NCI-H1694 (cell line): ENCODE measurements around the gene COBLL1.
A peak's percentile ranks its signal among the peaks of the same experiment; 100 is the strongest.

ENCODE experiments used
- DNase-seq: peaks from one replicate; lab custom pipeline; 2025; lab: John Stamatoyannopoulos, UW

COBLL1 gene

GRCh38 chr2:164677733-164678132 lies 163.9 kb downstream of the COBLL1 start:
- no peak for DNase-seq

- no peak for DNase-seq
Measured at GRCh38 chr2:164677271-164677670, 164.4 kb downstream of the COBLL1 start.

DNA sequence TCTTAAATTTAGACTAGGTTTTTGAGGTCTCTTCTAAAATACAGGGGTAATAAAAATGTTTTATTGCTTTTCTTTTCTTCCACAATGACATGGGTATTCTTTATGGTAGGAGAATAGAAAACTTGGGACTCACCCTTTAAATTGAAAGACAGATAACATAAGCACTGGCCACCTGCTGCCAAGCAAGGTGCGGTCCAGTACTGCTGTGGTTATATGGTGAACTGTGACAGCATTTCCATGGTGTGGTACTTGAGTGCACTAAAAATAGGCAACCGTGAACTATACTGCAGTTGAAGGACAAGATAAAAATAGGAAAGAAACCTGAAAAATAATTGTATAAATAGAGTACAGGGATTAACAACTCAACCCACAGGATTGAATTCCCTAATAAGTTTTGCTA lies 165.9 kb downstream of the COBLL1 start:
- DNase-seq, result no peak

- peak; percentile 14 for DNase-seq
Measured at GRCh38 chr2:164675027-164675426, 166.6 kb downstream of the COBLL1 start.

- no peak for DNase-seq
Measured at GRCh38 chr2:164671664-164672396, 169.8 kb downstream of the COBLL1 start.

DNA sequence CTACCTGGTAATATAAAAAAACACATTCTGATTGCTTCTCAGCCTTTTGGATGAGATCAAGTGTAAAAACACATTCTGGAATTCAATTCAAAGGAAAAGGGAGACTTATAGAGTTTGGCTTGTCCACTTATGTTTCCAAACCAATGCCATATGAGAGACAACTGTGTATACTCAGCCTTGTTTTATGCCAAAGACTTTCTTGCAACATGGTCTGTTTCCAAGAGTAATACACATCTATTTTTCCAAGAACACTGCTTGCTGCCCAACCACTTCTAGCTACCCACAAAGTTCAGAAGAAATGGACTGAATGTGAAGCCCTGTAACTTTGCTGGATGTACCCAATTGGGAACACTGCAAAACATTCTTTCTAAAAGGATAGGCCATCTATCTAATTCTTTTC lies 172.3 kb downstream of the COBLL1 start:
- no peak for DNase-seq

- no peak for DNase-seq
Measured at GRCh38 chr2:164667566-164667965, 174.1 kb downstream of the COBLL1 start.

- DNase-seq, result no peak
Measured at GRCh38 chr2:164664070-164664469, 177.6 kb downstream of the COBLL1 start.

DNA sequence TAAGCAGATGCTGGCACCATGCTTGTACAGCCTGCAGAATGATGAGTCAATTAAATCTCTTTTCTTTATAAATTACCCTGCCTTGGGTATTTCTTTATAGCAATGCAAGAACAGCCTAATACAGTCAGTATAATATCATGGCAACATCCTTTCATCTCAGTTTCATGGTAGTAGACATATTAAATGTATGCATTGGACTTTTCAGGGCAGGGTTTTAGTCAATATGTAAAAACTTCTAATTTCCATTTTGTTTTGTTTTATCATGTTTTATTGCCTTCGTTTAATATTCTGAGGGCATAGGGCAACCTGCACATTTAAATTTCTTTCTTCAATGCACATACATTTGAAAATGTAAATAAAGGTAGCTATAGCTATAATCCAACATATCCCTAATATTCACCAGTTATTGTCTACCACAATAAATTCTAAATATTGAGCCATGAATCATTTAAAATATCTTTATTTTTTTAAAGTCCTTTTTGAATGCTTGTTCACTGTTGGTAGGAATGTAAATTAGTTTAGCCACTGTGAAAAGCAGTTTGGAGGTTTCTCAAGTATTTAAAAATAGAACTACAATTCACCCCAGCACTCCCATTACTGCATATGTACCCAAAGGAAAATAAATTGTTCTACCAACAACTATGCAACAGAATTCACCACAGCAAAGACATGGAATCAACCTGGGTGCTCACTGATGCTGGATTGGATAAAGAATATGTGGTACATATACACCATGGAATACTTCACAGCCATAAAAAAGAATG lies 178.6 kb downstream of the COBLL1 start:
- no peak for DNase-seq

DNA sequence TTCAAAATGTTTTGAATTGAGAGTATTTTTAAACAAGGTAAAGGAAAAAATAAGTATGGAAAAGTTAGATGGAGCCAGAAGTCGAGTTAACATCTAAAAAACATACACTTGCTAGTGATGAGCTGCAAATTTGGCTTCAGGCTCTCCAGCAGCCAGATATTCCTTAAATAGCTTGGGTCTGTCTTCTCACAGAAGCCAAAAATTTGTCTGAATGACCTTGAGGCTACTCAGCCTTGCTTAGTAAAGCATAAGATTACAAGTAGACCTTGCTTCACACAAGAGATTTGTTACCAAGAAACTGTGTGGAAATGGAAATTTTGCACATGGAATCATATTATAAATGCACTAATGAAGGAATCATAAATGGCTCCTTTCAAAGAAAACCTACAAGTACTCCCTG lies 179.6 kb downstream of the COBLL1 start:
- no peak for DNase-seq

DNA sequence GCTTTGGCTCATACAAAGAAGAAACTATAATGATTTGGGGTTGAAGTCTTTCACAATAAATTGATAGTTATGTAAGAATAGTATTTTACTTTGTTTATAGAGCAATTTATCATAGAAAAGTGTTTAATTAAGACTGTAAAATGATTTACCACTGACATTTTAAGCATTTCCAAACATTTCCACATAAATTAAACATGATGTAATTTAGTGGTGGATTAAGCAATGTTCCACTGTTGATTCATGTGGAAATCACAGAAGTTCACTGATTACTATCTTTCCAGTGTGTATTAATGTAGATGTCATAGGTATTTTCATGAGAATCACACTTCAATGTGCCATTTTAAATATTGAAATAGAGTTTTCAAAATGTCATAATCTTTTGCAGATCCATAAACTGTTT lies 180.3 kb downstream of the COBLL1 start:
- DNase-seq, result no peak

- no peak for DNase-seq
Measured at GRCh38 chr2:164657129-164657528, 184.5 kb downstream of the COBLL1 start.

GRCh38 chr2:164655750-164656149 lies 185.9 kb downstream of the COBLL1 start:
- DNase-seq, result no peak

GRCh38 chr2:164655336-164655735 lies 186.3 kb downstream of the COBLL1 start:
- no peak for DNase-seq

- no peak for DNase-seq
Measured at GRCh38 chr2:164651361-164651760, 190.3 kb downstream of the COBLL1 start.

DNA sequence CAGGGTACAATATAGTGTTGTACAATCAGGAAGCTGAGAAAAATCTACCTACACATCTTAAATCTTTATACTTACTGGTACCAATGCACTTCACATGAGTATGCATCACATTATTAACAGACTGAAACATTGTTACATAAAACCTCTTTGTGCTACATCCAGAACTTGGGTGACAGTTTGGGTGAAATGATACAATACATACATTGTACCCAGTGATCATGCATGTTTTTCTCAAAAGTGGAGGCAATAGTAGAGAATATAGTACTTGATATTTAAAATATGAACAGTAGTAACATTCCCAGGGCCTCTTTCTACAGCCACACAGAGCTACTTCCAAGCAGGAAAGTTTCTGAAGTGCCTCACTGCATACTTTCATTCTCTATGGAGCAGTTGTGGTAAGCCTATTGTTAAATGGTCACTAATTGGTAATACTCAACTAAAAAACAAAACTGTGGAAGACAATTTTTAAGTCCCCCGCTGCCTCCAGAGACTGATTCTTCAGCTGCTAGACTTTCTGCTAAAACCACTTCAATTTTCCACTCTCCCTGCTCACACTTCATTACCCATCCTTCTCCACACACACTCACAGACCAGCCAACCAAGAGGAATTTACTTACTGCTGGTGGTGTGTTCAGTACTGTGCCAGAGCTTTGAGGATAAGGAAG lies 197.5 kb downstream of the COBLL1 start:
- DNase-seq, result no peak

DNA sequence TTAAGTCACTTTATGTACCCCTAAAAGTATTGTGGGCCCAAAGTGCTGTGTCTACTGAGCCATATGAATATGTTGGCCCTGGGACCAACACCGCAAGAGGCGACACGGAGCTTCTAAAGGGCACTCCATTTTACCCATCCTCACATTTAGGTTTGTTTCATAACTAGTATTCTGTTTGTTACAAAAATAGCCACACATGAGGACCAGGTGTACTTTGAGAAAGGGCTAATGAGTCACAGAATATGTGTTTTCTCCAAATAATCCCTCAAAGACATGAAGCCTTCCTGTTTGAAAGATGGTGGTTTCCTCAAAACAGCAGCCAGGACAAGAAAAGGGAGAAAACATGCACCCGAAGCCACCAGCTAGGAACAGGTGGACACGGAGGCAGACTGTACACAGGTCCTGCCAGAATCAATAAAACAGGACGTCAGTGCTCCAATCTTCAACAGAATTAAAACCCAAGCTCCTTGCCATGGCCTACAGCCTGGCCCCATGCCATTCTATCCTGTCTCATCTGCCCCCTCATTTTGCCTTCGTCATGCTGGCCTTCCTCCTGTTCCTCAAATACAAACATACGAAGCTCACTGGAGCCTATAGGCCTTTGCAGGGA lies 198.6 kb downstream of the COBLL1 start:
- no peak for DNase-seq

DNA sequence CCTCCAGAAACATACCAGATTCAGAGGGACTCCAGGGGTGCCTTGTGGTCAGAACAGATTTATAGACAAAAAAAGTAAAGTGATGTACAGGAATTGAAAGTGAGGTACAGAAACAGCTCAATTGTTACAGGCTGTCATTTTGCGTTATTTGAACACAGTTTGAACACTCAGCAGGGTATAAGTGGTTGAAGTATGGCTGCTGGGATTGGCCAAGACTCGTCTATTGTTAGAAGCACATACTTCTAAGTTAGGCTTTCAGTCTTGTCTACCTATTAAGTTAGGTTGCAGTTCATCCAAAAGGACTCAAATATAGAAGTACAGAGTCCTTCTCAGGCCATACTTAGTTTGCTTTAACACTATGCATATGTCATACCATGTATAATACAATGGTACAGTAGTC lies 199.4 kb downstream of the COBLL1 start:
- DNase-seq, result no peak
